A673 (cell line): Measurements from ENCODE around the gene GPR153. TPM values are rescaled to one million over a fixed set of nuclear protein-coding genes. Genes with fewer than 3 reads are reported as not detected.

Experiments
- BruUV-seq: library from RNA; stranded (reverse); fragments of 400-500 nt; replicated peaks from 2 replicates; lab custom pipeline; 2021; lab: Mats Ljungman, UMichigan
- CTCF ChIA-PET: fragments of 300-600 bp; sonication (Branson Sonifier 250); formaldehyde crosslinking; loops from one replicate; lab custom pipeline; 2022; ENCODE audit warnings: antibody characterized with exemption; lab: Charles Lee
- POLR2A ChIA-PET: fragments of 300-600 bp; sonication (Branson Sonifier 250); formaldehyde crosslinking; loops from one replicate; lab custom pipeline; 2022; ENCODE audit warnings: antibody characterized with exemption; ENCODE audit not compliant: low non-redundant PET; lab: Charles Lee
- DNase-seq: peaks from one replicate; pipeline ENCODE4 v3.0.0-alpha.2; 2015; ENCODE audit warnings: low spot score
- H3K27ac ChIP-seq: fragments of 200-600 bp; sonication (generic); 2 replicates; pipeline ENCODE4 v1.5.1; 2016; ENCODE audit warnings: mixed run types, low read depth, mild to moderate bottlenecking, mixed read lengths, antibody characterized with exemption, low read length; ENCODE audit not compliant: poor library complexity, severe bottlenecking
- H3K27me3 ChIP-seq: fragments of 200-600 bp; sonication (generic); replicated peaks from 2 replicates; pipeline ENCODE4 v1.6.1; 2017; ENCODE audit warnings: mixed run types, low read depth, mild to moderate bottlenecking, mixed read lengths, antibody characterized with exemption, low read length; ENCODE audit not compliant: insufficient read depth, poor library complexity
- H3K36me3 ChIP-seq: fragments of 200-600 bp; sonication (generic); 2 replicates; pipeline ENCODE4 v1.6.1; 2016; ENCODE audit warnings: mixed run types, mild to moderate bottlenecking, mixed read lengths, antibody characterized with exemption, low read length; ENCODE audit not compliant: insufficient read depth, poor library complexity, severe bottlenecking
- H3K4me1 ChIP-seq: fragments of 200-600 bp; sonication (generic); 2 replicates; pipeline ENCODE4 v1.6.1; 2017; ENCODE audit warnings: mixed run types, mild to moderate bottlenecking, mixed read lengths, antibody characterized with exemption, low read length; ENCODE audit not compliant: insufficient read depth, poor library complexity, severe bottlenecking
- H3K4me3 ChIP-seq: fragments of 200-600 bp; sonication (generic); 2 replicates; pipeline ENCODE4 v1.5.1; 2016; ENCODE audit warnings: low read depth, mixed run types, mild to moderate bottlenecking, mixed read lengths, low read length; ENCODE audit not compliant: poor library complexity, severe bottlenecking
- H3K9me3 ChIP-seq: fragments of 200-600 bp; sonication (generic); 2 replicates; pipeline ENCODE4 v1.6.1; 2016; ENCODE audit warnings: mixed run types, low read depth, mild to moderate bottlenecking, mixed read lengths, antibody characterized with exemption, low read length; ENCODE audit not compliant: poor library complexity, severe bottlenecking
- EZH2 ChIP-seq: fragments of 200-600 bp; sonication (generic); IDR thresholded peaks from 2 replicates; pipeline ENCODE4 v1.6.1; 2017; ENCODE audit warnings: borderline replicate concordance, low read depth, mild to moderate bottlenecking, mixed read lengths, antibody characterized with exemption, low read length; ENCODE audit not compliant: poor library complexity, severe bottlenecking
- intact Hi-C: fragments of 100-400 bp; cut with micrococcal nuclease; formaldehyde crosslinking; loops from one replicate; pipeline ENCODE4 v1.10.0; 2022; ENCODE audit not compliant: unreplicated experiment
- total RNA-seq: library from RNA; stranded (reverse); gene quantifications from 2 replicates; pipeline ENCODE4 v1.2.3, GENCODE V29; 2021
- TF ChIP-seq, protein P1 (sequence below): fragments of 300-800, 200-600 bp; sonication (generic); conservative IDR thresholded peaks from 2 replicates; pipeline ENCODE4 v1.5.1; 2017; ENCODE audit warnings: low read depth, mild to moderate bottlenecking, antibody characterized with exemption, low read length, moderate library complexity, mixed read lengths

GPR153 gene
- total RNA-seq, 1 experiment from 2014 or later, result 8.4 TPM

DNA sequence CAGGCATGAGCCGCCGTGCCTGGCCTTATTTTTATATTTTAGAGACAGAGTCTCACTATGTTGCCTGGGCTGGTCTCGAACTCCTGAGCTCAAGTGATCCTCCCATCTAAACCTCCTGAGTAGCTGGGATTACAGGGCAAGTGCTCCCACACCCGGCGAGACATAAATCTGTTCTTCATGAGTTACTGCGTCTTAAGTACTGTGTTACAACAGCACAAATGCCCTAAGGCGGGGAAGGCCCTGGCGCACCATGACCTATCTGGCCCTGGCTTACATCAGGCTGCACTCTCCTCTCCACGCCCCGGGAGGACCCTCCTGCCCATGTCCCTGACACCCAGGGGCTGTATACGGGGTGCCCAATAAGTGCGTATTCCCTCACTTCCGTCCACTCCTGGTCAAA, 4.3 kb downstream of the GPR153 start:
- TF ChIP-seq EZH2, result no peak
- TF ChIP-seq, protein P1, sequence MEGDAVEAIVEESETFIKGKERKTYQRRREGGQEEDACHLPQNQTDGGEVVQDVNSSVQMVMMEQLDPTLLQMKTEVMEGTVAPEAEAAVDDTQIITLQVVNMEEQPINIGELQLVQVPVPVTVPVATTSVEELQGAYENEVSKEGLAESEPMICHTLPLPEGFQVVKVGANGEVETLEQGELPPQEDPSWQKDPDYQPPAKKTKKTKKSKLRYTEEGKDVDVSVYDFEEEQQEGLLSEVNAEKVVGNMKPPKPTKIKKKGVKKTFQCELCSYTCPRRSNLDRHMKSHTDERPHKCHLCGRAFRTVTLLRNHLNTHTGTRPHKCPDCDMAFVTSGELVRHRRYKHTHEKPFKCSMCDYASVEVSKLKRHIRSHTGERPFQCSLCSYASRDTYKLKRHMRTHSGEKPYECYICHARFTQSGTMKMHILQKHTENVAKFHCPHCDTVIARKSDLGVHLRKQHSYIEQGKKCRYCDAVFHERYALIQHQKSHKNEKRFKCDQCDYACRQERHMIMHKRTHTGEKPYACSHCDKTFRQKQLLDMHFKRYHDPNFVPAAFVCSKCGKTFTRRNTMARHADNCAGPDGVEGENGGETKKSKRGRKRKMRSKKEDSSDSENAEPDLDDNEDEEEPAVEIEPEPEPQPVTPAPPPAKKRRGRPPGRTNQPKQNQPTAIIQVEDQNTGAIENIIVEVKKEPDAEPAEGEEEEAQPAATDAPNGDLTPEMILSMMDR, result no peak
- H3K27me3 ChIP-seq, result no peaks in the 10 kb centered on the region
- ChIA-PET POLR2A (no interaction called here), CTCF (no interaction called here)
- peaks cover 11% of the 10 kb centered on the region for H3K4me1 ChIP-seq
- H3K27ac ChIP-seq, result no peak overlapping the region
- intact Hi-C loops, result no loop called here
- no peaks in the 10 kb centered on the region for H3K36me3 ChIP-seq
- no peak overlapping the region for H3K4me3 ChIP-seq
- DNase-seq, result no peak
- H3K9me3 ChIP-seq, result no peaks in the 10 kb centered on the region
- no TSS peak for BruUV-seq

DNA sequence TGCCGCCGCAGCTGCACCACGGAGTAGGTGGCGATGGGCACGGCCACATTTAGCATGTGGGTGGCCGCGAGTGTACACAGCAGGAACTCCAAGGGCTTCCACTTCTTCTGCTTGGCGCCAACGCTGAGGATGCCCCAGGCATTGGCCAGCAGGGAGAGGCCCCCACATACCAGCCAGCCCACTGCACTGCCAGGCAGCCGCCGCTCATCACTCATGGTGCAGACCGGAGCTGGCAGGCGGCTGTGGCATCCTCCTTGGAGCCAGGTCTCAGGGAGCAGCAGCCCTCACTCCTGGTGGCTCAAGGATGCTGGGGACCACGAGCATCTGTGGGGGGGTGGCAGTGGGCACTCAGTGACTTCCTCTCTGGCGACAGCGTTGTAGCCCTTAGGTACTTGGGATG, 6.2 kb downstream of the GPR153 start:
- H3K4me1 ChIP-seq, result peaks cover 3% of the 10 kb centered on the region
- ChIA-PET POLR2A (no interaction called here), CTCF (interaction anchor here (0.7 kb wide), 1 partner anchor 90 kb away, joined by 15 read pairs; no protein-coding TSS in a partner anchor)
- intact Hi-C loops, result no loop called here
- no peak for DNase-seq
- H3K36me3 ChIP-seq, result no peaks in the 10 kb centered on the region
- BruUV-seq, result no TSS peak
- no peak overlapping the region for H3K27ac ChIP-seq
- H3K27me3 ChIP-seq, result peaks cover 6% of the 10 kb centered on the region
- H3K9me3 ChIP-seq, result no peaks in the 10 kb centered on the region
- H3K4me3 ChIP-seq, result no peak overlapping the region
- TF ChIP-seq EZH2, result no peak
- TF ChIP-seq, protein P1, result no peak

DNA sequence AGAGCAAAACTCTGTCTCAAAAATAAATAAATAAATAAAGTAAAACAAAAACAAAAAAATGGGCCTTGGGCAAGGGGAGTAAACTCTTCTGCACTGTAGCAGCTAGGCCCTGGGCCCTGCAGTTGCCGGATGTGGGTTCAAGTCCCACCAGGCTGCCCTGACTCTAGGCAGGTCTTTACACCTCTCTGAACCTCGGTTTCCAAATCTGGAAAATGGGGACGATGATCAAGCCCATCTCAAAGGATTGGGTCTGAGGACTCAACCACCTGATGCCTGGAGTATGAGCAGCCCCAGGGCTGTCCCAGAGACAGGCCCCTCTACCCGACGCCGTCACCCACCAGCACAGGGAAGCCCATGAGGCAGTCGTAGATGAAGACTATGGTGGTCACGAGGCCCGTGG, 7.5 kb downstream of the GPR153 start:
- no TSS peak for BruUV-seq
- no peaks in the 10 kb centered on the region for H3K4me1 ChIP-seq
- no peak for DNase-seq
- H3K4me3 ChIP-seq, result no peak overlapping the region
- intact Hi-C loops, result no loop called here
- H3K9me3 ChIP-seq, result no peaks in the 10 kb centered on the region
- TF ChIP-seq, protein P1, result no peak
- no peak for TF ChIP-seq EZH2
- POLR2A ChIA-PET, result no interaction called here
- CTCF ChIA-PET, result no interaction called here
- H3K36me3 ChIP-seq, result no peaks in the 10 kb centered on the region
- peaks cover 10% of the 10 kb centered on the region for H3K27me3 ChIP-seq
- no peak overlapping the region for H3K27ac ChIP-seq
